ENCODE results near the gene CRYBA2. TPM values are rescaled to one million over a fixed set of nuclear protein-coding genes. Genes with fewer than 3 reads are reported as not detected.

Gene CRYBA2, protein sequence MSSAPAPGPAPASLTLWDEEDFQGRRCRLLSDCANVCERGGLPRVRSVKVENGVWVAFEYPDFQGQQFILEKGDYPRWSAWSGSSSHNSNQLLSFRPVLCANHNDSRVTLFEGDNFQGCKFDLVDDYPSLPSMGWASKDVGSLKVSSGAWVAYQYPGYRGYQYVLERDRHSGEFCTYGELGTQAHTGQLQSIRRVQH
- total RNA-seq: not detected

DNA sequence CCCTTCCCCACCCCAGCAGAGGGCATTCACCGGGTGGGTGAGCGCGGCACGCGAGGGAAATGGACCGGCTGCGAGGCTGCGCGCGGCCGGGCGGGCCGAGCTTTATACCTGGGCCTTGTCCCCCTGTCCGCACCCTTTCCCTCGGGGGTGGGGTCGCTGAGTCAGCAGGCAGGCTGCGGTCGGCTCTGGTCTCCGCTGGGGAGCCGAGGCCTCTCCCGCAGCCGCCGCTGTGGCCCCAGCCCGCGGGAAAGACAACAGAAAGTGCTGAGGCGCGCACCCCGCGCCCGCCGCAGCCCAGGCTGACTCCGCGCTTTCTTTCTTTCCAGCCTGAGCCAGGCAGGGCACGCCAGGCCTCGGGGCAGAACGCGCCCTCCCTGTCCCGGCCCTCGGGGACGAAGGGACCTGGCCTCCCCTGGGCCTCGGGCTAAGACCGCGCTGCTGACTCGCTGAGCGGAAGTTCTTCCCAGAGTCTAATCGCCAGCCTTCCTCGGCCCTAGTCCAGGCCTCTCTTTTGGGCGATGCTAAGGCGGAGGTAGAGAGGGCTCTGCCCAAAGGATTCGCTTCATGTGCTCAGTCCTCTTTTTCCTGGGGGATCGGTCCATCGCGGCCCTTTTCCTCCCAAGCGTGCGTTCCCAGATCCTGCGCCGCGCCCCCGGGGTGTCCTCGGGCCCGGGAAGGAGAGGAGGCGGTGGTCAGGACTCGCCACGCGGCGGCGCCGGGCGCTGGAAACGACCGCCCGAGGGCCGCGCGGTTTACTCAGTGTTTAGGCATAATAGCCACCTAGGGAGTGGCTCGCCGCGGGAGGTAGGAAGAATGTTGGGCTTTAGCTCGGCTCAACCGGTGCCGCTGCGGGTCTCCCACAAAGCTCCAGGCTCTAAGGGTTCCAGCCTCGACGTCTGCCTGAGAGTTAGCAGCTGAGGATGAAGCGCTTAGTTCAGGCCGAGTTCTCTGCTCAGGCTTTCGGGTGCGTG lies at the start of gene CRYBA2:
Gene CRYBA2, minus strand, starts transcription at position 78 of the 971 bp plus-strand sequence. CDS start 246 bp downstream, outside the sequence.
- CTCF ChIA-PET: interaction anchor here (1.1 to 3.2 kb wide), 4 partner anchors 13 to 96 kb away, joined by 3 to 16 read pairs (median 8); no protein-coding TSS in a partner anchor
- peaks cover 2% of the 10 kb centered on the region for H3K4me1 Mint-ChIP-seq
- H3K27me3 Mint-ChIP-seq: peaks cover 86% of the 10 kb centered on the region
- no peak within 1 kb of the TSS for H3K27ac Mint-ChIP-seq
- no peaks in the 10 kb centered on the region for H3K36me3 Mint-ChIP-seq (ENCODE audit: low read depth)
- POLR2A ChIA-PET: no interaction called here
- no peak for DNase-seq
- H3K4me3 Mint-ChIP-seq: no peak within 1 kb of the TSS
- H3K9me3 Mint-ChIP-seq: no peaks in the 10 kb centered on the region

- ChIA-PET CTCF (interaction anchor here (0.8 to 2.2 kb wide), 8 partner anchors 8 to 280 kb away, joined by 3 to 10 read pairs (median 4); no protein-coding TSS in a partner anchor), POLR2A (no interaction called here)
- H3K27ac Mint-ChIP-seq: no peak overlapping the region
- H3K4me3 Mint-ChIP-seq: no peak overlapping the region
- no peaks in the 10 kb centered on the region for H3K9me3 Mint-ChIP-seq
- no peaks in the 10 kb centered on the region for H3K36me3 Mint-ChIP-seq (ENCODE audit: low read depth)
- peaks cover 4% of the 10 kb centered on the region for H3K4me1 Mint-ChIP-seq
- H3K27me3 Mint-ChIP-seq: peaks cover 51% of the 10 kb centered on the region
- DNase-seq: no peak
Measured at GRCh38 chr2:219042750-219043149, 49.5 kb upstream of the CRYBA2 start.

DNA sequence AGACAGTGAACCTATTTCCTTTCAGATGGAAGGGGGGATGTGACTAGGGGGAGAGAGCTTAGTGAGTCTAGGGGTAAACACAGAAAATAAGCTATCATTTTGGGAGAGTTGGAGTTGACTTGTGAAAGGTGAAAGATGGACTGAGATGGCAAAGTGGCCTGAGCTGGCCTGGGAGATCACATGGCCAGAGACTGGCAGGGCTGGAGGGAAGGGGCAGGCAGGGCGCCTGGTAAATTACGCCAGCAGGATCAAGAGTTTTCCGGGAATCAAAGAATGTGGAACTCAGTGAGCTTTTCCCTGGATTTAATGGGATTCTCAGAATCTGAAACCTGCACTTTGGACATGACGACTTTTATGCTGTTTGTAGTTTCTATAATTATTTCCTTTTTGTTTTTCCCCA lies 48.9 kb upstream of the CRYBA2 start:
- Mint-ChIP-seq H3K36me3 (ENCODE audit: low read depth) (no peaks in the 10 kb centered on the region), H3K27me3 (peaks cover 50% of the 10 kb centered on the region)

DNA sequence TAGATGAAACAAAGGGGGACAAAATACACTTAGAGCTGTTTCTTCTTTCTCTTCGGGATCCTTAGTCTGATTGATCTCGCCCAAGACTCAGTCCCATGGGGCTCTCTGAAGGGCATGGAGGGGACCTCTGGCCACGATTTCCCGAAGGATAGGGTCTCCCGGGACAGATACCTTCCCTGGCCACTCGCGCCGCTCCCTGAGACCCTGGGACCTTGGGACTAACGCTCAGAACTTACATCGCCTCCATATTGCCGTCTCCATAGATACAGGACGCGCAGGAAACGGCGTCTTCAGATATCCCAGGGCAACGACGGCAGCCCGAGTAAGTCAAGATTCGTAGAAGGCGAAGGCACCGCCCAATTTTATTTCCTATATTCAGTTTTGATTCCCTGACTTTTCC lies 48.0 kb upstream of the CRYBA2 start, which contains the start of gene CFAP65:
Gene CFAP65, minus strand, starts transcription at position 265 of the 400 bp plus-strand sequence. CDS start 2,468 bp downstream, outside the sequence.
- CTCF ChIA-PET: interaction anchor here (1.0 to 2.1 kb wide), 4 partner anchors 12 to 253 kb away, joined by 3 to 10 read pairs (median 4); no protein-coding TSS in a partner anchor
- H3K27me3 Mint-ChIP-seq: peaks cover 45% of the 10 kb centered on the region
- peak; percentile 47 for DNase-seq
- H3K4me3 Mint-ChIP-seq: peak within 1 kb of the TSS; percentile 23
- no peaks in the 10 kb centered on the region for H3K9me3 Mint-ChIP-seq
- POLR2A ChIA-PET: no interaction called here
- no peaks in the 10 kb centered on the region for H3K36me3 Mint-ChIP-seq (ENCODE audit: low read depth)
- H3K27ac Mint-ChIP-seq: no peak within 1 kb of the TSS
- peaks cover 4% of the 10 kb centered on the region for H3K4me1 Mint-ChIP-seq

More for the DNA sequence above, 48.9 kb upstream of the CRYBA2 start:
- Mint-ChIP-seq H3K27ac (no peak overlapping the region), H3K4me1 (peaks cover 4% of the 10 kb centered on the region), H3K9me3 (no peaks in the 10 kb centered on the region), H3K4me3 (no peak overlapping the region)
- ChIA-PET POLR2A (no interaction called here), CTCF (interaction anchor here (0.6 to 2.2 kb wide), 9 partner anchors 9 to 281 kb away, joined by 3 to 10 read pairs (median 4); no protein-coding TSS in a partner anchor)
- DNase-seq: no peak

- peaks cover 49% of the 10 kb centered on the region for H3K27me3 Mint-ChIP-seq
Measured at GRCh38 chr2:219038600-219038999, 45.4 kb upstream of the CRYBA2 start.

DNA sequence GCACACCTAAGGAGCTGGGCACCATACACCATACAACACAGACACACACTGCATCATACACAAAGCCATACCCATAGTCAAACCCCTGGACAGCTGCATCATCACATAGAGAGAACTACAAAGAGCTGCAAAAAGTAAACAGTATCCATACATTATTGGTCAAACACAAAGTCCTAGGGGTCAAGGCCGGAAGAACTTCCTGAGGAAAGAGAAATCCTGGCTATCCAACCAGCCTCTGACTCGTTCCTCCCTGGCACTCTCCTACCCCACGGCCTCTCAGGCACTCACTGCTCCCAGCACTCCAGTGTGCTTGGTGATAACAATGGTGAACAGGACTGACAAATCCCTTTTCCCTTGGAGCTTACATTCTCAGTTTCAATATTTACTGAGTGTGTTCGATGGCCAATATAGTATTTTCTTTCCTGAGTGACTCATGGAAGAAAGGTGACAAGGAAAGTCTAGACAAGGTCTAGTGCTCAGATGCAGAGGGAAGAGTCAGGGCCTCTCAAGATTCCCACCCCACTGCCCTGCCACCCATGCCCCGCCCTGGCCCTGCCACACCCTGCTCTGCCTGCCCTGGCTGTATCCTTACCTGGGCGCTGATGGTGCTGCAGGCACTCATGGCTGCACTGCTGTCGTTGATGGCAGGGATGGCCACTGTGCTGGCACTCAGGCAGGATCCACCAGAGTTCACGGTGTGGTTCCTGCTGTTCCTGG lies 44.7 kb upstream of the CRYBA2 start:
- Mint-ChIP-seq H3K27me3 (peaks cover 56% of the 10 kb centered on the region), H3K9me3 (no peaks in the 10 kb centered on the region), H3K4me1 (peaks cover 4% of the 10 kb centered on the region), H3K4me3 (no peak overlapping the region), H3K27ac (no peak overlapping the region), H3K36me3 (ENCODE audit: low read depth) (no peaks in the 10 kb centered on the region)
- CTCF ChIA-PET: interaction anchor here (1.3 to 2.2 kb wide), 2 partner anchors 8 to 20 kb away, joined by 3 to 12 read pairs; no protein-coding TSS in a partner anchor
- POLR2A ChIA-PET: no interaction called here
- no peak for DNase-seq

More at GRCh38 chr2:219038600-219038999, 45.4 kb upstream of the CRYBA2 start:
- H3K27ac Mint-ChIP-seq: no peak overlapping the region
- H3K4me1 Mint-ChIP-seq: peaks cover 4% of the 10 kb centered on the region
- POLR2A ChIA-PET: no interaction called here
- CTCF ChIA-PET: interaction anchor here (1.4 to 2.2 kb wide), 2 partner anchors 9 to 41 kb away, joined by 3 to 12 read pairs; no protein-coding TSS in a partner anchor
- H3K9me3 Mint-ChIP-seq: no peaks in the 10 kb centered on the region
- no peak for DNase-seq
- H3K4me3 Mint-ChIP-seq: no peak overlapping the region
- no peaks in the 10 kb centered on the region for H3K36me3 Mint-ChIP-seq (ENCODE audit: low read depth)

GRCh38 chr2:219035942-219036341 lies 42.7 kb upstream of the CRYBA2 start:
- no peak overlapping the region for H3K4me3 Mint-ChIP-seq
- CTCF ChIA-PET: no interaction called here
- DNase-seq: no peak
- POLR2A ChIA-PET: no interaction called here
- no peaks in the 10 kb centered on the region for H3K36me3 Mint-ChIP-seq (ENCODE audit: low read depth)
- peaks cover 42% of the 10 kb centered on the region for H3K27me3 Mint-ChIP-seq
- H3K9me3 Mint-ChIP-seq: no peaks in the 10 kb centered on the region
- no peak overlapping the region for H3K27ac Mint-ChIP-seq
- no peaks in the 10 kb centered on the region for H3K4me1 Mint-ChIP-seq

DNA sequence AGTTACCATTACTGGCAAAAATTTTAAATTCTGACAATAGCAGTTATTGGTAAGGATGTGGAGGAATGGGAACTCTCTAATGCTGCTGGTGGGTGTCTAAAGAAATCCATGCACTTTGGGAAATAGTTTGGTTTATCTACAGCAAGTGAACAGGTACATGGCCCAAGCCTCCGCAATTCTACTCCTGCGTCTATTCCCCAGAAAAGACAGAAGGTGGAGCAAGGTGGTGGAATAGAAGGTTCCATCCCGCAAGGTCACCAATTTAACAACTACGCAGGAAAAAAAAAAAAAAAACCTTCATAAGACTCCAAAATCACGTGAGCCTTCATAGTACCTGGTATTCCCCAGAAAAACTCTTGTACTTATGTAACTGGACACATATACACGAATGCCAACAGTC lies 41.6 kb upstream of the CRYBA2 start:
- no peaks in the 10 kb centered on the region for H3K9me3 Mint-ChIP-seq
- no peaks in the 10 kb centered on the region for H3K4me1 Mint-ChIP-seq
- no peaks in the 10 kb centered on the region for H3K36me3 Mint-ChIP-seq (ENCODE audit: low read depth)
- H3K27me3 Mint-ChIP-seq: peaks cover 34% of the 10 kb centered on the region
- H3K4me3 Mint-ChIP-seq: no peak overlapping the region
- DNase-seq: no peak
- CTCF ChIA-PET: no interaction called here
- no peak overlapping the region for H3K27ac Mint-ChIP-seq
- POLR2A ChIA-PET: no interaction called here

DNA sequence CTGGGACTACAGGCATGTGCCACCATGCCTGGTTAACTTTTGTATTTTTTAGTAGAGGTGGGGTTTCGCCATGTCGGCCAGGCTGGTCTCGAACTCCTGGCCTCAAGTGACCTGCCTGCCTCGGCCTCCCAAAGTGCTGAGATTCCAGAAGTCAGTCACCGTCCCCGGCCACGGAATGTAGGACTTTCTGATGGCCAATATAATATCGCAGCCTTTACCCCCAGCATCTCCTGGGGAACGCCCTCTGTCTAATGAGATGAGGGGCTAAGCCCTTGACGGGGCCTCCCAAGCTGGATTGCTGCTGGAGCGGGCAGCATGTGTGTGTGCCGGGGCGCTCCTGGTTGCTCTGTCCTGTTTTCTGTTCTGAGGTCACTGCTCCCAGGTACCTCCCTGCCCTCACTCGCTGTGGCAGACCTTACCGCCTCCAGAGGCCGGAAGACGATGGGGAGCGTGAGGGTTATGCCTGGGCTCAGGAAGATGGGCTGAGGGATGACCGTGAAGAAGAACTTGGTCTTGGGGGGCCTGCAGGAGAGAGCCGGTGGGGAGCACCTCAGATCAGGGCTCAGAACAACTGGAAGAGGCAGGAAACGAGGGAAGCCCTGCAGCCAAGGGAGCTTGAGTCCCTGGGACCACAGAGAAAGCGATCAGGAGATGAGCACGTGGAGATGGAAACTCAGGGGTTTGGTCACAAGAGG lies 39.0 kb upstream of the CRYBA2 start:
- POLR2A ChIA-PET: no interaction called here
- no peak for DNase-seq
- Mint-ChIP-seq H3K9me3 (no peaks in the 10 kb centered on the region), H3K27me3 (peaks cover 24% of the 10 kb centered on the region), H3K4me3 (no peak overlapping the region), H3K36me3 (ENCODE audit: low read depth) (no peaks in the 10 kb centered on the region), H3K4me1 (no peaks in the 10 kb centered on the region), H3K27ac (no peak overlapping the region)
- CTCF ChIA-PET: interaction anchor here (0.7 to 2.4 kb wide), 2 partner anchors 52 to 1812 kb away, joined by 3 to 7 read pairs; no protein-coding TSS in a partner anchor

DNA sequence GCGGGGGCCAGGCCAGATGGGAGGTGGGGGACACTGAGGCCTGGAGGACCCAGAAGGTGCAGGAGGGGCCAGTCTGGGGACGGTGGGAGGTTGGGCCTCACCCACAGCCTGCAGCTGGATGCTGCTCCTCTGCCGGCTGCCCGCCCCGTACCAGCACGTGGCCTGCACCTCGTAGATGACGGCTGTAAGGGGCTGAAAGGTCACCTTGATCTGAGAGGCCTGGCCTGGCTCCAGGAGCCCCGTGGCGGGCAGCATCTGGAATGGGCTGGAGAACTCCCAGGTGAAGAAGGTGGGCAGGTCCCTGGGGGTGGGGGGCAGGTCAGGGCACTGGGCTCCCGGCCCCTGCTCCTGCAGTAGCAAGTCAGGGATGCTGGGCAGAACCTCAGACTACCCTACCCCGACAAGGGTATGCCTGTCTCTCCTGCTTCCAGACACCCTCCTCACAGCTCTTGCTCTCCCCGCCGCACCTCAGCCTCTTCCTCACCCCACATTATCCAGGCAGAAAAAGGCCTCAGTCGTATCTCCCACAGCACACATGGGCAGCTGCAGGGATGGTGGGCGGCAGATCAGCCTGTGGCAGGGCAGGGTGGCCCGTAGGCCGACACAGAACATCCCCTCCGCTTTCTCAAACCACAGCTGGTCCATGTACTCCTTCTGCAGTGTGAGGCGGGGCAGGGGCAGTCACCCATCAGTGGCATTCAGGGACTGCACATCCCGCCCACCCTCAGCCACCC lies 38.0 kb upstream of the CRYBA2 start:
- no peak overlapping the region for H3K27ac Mint-ChIP-seq
- no peaks in the 10 kb centered on the region for H3K4me1 Mint-ChIP-seq
- POLR2A ChIA-PET: no interaction called here
- H3K9me3 Mint-ChIP-seq: no peaks in the 10 kb centered on the region
- no peaks in the 10 kb centered on the region for H3K36me3 Mint-ChIP-seq (ENCODE audit: low read depth)
- peaks cover 24% of the 10 kb centered on the region for H3K27me3 Mint-ChIP-seq
- no peak overlapping the region for H3K4me3 Mint-ChIP-seq
- CTCF ChIA-PET: interaction anchor here (1.9 to 2.4 kb wide), 4 partner anchors 14 to 88 kb away, joined by 5 to 7 read pairs (median 6); no protein-coding TSS in a partner anchor
- DNase-seq: no peak

GRCh38 chr2:219030177-219030940 lies 37.1 kb upstream of the CRYBA2 start:
- H3K27ac Mint-ChIP-seq: no peak overlapping the region
- H3K4me3 Mint-ChIP-seq: no peak overlapping the region
- H3K36me3 Mint-ChIP-seq (ENCODE audit: low read depth): no peaks in the 10 kb centered on the region
- DNase-seq: no peak
- ChIA-PET POLR2A (no interaction called here), CTCF (interaction anchor here (0.6 to 2.5 kb wide), 27 partner anchors 8 to 361 kb away, joined by 3 to 14 read pairs (median 4); partner anchors contain the start of gene CFAP65)
- H3K9me3 Mint-ChIP-seq: no peaks in the 10 kb centered on the region
- H3K4me1 Mint-ChIP-seq: no peaks in the 10 kb centered on the region
- H3K27me3 Mint-ChIP-seq: peaks cover 21% of the 10 kb centered on the region
